Chondrocyte (in vitro differentiated cells): ENCODE data around the gene TBCCD1. TPM values are rescaled to one million over a fixed set of nuclear protein-coding genes. Genes with fewer than 3 reads are reported as not detected.
A peak's percentile ranks its signal among the peaks of the same experiment; 100 is the strongest.

Source experiments
- DNase-seq: peaks from one replicate; pipeline ENCODE4 v3.0.0; 2021; ENCODE audit warnings: mixed read lengths, low spot score
- H3K27ac Mint-ChIP-seq: one replicate; pipeline ENCODE4 v1.8.0; 2021; ENCODE audit warnings: mild to moderate bottlenecking, moderate library complexity, mixed read lengths; ENCODE audit not compliant: unreplicated experiment
- H3K27me3 Mint-ChIP-seq: 2 replicates; pipeline ENCODE4 v1.8.0; 2021; ENCODE audit warnings: low read depth, mixed read lengths
- H3K36me3 Mint-ChIP-seq: 2 replicates; pipeline ENCODE4 v1.8.0; 2021; ENCODE audit warnings: low read depth, mixed read lengths
- H3K4me1 Mint-ChIP-seq: 2 replicates; pipeline ENCODE4 v1.8.0; 2021; ENCODE audit warnings: low read depth, mild to moderate bottlenecking, mixed read lengths
- H3K4me3 Mint-ChIP-seq: one replicate; pipeline ENCODE4 v1.8.0; 2021; ENCODE audit warnings: mild to moderate bottlenecking, moderate library complexity, mixed read lengths; ENCODE audit not compliant: unreplicated experiment
- H3K9me3 Mint-ChIP-seq: 2 replicates; pipeline ENCODE4 v1.8.0; 2021; ENCODE audit warnings: low read depth, mixed read lengths
- total RNA-seq: library from RNA; stranded (reverse); gene quantifications from 3 replicates; pipeline ENCODE4 v1.2.1, GENCODE V29; 2021
- TF ChIP-seq, protein P1 (sequence below): fragments of 200-600 bp; sonication (generic); IDR thresholded peaks from 2 replicates; pipeline ENCODE4 v1.5.0; 2021; ENCODE audit warnings: antibody characterized with exemption, mild to moderate bottlenecking, moderate library complexity

The TBCCD1 gene
- total RNA-seq, 1 donor from 2014 or later: 13.8 TPM

DNA sequence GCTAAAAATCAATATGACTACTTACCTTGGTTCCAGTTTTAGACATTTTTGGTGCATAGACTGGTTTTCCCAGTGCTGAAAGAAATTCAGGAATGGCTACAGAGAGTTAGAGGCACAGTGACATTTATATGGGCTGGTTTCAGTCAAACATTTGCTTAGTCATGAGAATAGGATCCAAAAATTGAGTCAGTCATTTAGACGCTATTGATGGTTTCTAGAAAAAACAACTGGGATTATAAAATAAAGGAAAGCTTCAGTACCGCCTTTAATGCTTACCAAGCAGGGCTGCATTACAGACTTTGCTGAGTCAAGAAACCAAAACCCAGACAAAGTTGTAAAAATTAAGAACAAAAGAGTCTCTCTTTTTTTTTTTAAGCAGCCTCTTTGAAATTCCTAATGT is 22.9 kb downstream of the TBCCD1 start, which contains the start of gene CRYGS:
TSS of gene CRYGS (minus strand) at position 100 of the 400 bp plus-strand sequence. CDS start at position 46, 54 bp downstream.
- Mint-ChIP-seq H3K9me3 (no peaks in the 10 kb centered on the region), H3K4me3 (no peak within 1 kb of the TSS), H3K27ac (no peak within 1 kb of the TSS), H3K27me3 (no peaks in the 10 kb centered on the region), H3K4me1 (peaks cover 8% of the 10 kb centered on the region), H3K36me3 (peaks cover 7% of the 10 kb centered on the region)
- no peak for DNase-seq
- TF ChIP-seq, protein P1, sequence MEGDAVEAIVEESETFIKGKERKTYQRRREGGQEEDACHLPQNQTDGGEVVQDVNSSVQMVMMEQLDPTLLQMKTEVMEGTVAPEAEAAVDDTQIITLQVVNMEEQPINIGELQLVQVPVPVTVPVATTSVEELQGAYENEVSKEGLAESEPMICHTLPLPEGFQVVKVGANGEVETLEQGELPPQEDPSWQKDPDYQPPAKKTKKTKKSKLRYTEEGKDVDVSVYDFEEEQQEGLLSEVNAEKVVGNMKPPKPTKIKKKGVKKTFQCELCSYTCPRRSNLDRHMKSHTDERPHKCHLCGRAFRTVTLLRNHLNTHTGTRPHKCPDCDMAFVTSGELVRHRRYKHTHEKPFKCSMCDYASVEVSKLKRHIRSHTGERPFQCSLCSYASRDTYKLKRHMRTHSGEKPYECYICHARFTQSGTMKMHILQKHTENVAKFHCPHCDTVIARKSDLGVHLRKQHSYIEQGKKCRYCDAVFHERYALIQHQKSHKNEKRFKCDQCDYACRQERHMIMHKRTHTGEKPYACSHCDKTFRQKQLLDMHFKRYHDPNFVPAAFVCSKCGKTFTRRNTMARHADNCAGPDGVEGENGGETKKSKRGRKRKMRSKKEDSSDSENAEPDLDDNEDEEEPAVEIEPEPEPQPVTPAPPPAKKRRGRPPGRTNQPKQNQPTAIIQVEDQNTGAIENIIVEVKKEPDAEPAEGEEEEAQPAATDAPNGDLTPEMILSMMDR: no peak

GRCh38 chr3:186540835-186541226 is 26.3 kb downstream of the TBCCD1 start:
- DNase-seq: no peak
- TF ChIP-seq, protein P1: peak; percentile 4
- Mint-ChIP-seq H3K27me3 (no peaks in the 10 kb centered on the region), H3K4me3 (no peak overlapping the region), H3K27ac (no peak overlapping the region), H3K4me1 (peaks cover 18% of the 10 kb centered on the region), H3K36me3 (peaks cover 2% of the 10 kb centered on the region), H3K9me3 (no peaks in the 10 kb centered on the region)

DNA sequence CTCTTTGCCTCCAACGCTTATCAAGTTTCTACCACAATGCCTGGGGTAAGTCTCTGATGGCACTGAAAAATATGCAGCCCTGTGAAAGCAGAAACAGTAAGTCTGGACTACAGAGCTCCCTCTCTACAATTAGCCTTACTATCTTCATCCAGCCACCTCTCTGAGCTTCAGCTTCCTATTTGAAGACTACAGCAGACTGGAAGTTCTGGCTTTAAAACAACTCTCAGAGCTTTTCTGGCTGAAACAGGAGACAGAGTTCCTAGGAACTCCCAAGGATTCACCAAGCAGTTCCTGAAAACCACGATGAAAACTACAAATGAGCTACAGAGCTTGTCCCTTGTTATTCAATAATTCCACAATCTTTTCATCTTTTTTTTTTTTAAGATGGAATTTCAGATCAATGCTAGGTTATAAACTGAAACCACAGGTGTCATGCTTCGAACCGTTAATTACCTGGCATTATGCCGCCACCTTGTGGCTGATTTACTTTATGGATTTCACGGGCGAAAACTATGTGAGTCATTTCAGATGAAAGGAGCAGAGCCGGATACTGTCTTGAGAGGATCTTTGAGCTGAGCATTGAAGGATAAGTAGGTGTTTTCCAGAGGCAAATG is 26.8 kb downstream of the TBCCD1 start:
- TF ChIP-seq, protein P1: peak; percentile 99
- H3K4me1 Mint-ChIP-seq: peaks cover 18% of the 10 kb centered on the region
- no peaks in the 10 kb centered on the region for H3K27me3 Mint-ChIP-seq
- H3K36me3 Mint-ChIP-seq: peaks cover 2% of the 10 kb centered on the region
- no peak overlapping the region for H3K4me3 Mint-ChIP-seq
- no peaks in the 10 kb centered on the region for H3K9me3 Mint-ChIP-seq
- H3K27ac Mint-ChIP-seq: no peak overlapping the region
- DNase-seq: no peak

- H3K4me1 Mint-ChIP-seq: peaks cover 18% of the 10 kb centered on the region
- no peaks in the 10 kb centered on the region for H3K36me3 Mint-ChIP-seq
- no peak for DNase-seq
- H3K9me3 Mint-ChIP-seq: no peaks in the 10 kb centered on the region
- TF ChIP-seq, protein P1: no peak
- H3K27ac Mint-ChIP-seq: no peak overlapping the region
- H3K27me3 Mint-ChIP-seq: no peaks in the 10 kb centered on the region
- no peak overlapping the region for H3K4me3 Mint-ChIP-seq
Observed at GRCh38 chr3:186538779-186539178, 28.4 kb downstream of the TBCCD1 start.

DNA sequence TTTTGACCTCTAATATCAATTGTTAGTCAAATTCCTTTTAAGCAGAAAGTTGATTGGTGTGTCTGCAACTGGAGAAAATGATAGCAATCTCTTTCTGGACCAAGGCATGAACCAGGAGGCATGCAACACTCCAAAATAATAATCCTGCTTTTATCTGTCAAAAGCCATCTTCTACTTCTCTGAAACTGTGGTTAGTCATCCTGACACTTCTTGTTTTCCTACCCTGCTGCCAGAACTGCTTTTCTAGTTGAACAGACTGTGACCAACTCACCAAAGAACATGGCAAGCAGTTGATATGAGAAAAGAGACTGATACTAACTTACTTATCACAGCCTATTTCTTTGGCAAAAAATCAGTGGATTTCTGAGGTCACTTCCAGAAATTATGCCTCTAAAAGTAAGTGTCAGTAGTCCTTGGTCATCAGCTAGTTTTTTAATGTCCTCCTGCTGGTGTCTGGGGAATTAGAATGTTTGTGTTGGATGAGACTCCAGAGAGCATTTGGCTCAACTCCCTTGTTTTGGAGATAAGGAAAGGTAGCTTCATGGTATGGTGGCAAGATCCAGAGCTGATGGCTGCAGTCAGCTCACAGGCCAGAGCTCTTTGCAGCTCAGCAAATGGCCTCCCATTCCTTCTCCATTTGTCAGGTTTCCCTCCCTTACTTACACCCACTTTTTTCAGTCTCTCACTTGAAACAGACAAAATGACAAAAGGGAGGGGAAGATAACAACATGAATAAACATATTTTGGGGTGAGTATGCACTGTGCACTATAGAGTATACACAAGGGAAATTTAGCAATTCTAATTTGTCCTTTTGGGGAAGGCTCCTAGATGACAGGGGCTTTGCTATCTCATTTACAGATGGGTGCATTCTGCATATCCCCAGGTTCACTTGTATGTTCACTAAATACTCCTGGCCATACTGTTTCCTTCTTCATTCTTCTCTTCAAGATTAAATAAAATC is 30.0 kb downstream of the TBCCD1 start:
- no peaks in the 10 kb centered on the region for H3K9me3 Mint-ChIP-seq
- no peak overlapping the region for H3K4me3 Mint-ChIP-seq
- TF ChIP-seq, protein P1: no peak
- DNase-seq: no peak
- no peaks in the 10 kb centered on the region for H3K27me3 Mint-ChIP-seq
- H3K27ac Mint-ChIP-seq: peak overlapping the region; percentile 60
- peaks cover 18% of the 10 kb centered on the region for H3K4me1 Mint-ChIP-seq
- H3K36me3 Mint-ChIP-seq: no peaks in the 10 kb centered on the region
